Measurements from ENCODE around the gene ZFYVE1.
"Not testable (repeated sequence)": the region's sequence is repeated elsewhere in the genome, so short reads cannot be mapped to it uniquely, and the experiment has no call there.

Gene ZFYVE1

DNA sequence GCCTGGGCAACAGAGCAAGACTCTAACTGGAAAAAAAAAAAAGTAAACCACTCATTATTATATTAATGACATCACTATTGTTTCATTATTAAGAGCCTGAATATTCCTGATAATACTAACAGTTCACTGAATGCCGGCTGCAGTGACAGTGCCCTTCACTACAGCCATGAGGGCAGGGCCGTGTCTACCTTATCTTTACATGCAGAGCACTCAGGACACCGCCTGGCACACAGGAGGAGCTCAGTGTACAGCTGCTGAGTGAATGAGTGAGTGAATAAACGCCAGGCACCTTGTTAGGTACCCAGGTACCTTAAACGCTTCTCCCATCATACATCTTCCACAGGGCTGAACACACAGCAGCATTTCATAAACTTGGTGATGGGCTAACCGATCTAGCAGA lies 23.2 kb downstream of the ZFYVE1 start:
- H3K4me3 ChIP-seq (ENCODE audit: low read depth, low read length), result no peak overlapping the region

- H3K4me3 ChIP-seq (ENCODE audit: low read depth, low read length), result no peak overlapping the region
These were observed 26.8 kb downstream of the ZFYVE1 start for GRCh38 chr14:73000073-73000472.

DNA sequence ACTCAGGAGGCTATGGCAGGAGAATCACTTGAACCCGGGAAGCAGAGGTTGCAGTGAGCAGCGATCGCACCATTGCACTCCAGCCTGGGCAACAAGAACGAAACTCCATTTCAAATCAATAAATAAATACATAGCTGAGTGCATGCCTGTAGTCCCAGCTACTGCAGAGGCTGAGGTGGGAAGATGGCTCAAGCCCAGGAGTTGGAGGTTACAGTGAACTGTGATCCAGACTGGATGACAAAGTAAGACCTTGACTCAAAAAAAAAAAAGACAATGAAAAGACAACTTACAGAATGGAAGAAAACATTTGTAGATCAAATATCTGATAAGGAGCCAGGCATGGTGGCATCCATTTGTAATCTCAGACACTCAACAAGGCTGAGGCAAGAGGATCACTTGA lies 27.6 kb downstream of the ZFYVE1 start:
- H3K4me3 ChIP-seq (ENCODE audit: low read depth, low read length), result no peak overlapping the region

GRCh38 chr14:72998252-72998903 lies 28.5 kb downstream of the ZFYVE1 start:
- no peak overlapping the region for H3K4me3 ChIP-seq (ENCODE audit: low read depth, low read length)

GRCh38 chr14:72996916-72997315 lies 30.0 kb downstream of the ZFYVE1 start:
- H3K4me3 ChIP-seq (ENCODE audit: low read depth, low read length), result no peak overlapping the region

DNA sequence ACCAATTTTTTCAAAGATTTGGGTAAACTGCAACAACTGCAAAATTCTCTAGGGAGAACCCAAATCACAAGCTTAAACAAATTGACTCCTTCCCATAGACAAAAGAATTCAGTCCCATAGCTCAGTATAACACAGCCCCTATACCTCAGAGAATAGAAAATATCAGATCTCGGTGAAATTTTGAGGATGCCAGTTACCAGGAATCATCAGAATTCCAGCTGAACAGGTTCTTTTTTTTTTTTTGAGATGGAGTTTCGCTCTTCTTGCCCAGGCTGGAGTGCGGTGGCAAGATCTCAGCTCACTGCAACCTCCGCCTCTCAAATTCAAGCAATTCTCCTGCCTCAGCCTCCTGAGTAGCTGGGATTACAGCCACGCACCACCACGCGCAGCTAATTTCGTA lies 36.7 kb downstream of the ZFYVE1 start:
- no peak overlapping the region for H3K4me3 ChIP-seq (ENCODE audit: low read depth, low read length)

- no peak overlapping the region for H3K4me3 ChIP-seq (ENCODE audit: low read depth, low read length)
These were observed 40.0 kb downstream of the ZFYVE1 start for GRCh38 chr14:72986857-72987256.

DNA sequence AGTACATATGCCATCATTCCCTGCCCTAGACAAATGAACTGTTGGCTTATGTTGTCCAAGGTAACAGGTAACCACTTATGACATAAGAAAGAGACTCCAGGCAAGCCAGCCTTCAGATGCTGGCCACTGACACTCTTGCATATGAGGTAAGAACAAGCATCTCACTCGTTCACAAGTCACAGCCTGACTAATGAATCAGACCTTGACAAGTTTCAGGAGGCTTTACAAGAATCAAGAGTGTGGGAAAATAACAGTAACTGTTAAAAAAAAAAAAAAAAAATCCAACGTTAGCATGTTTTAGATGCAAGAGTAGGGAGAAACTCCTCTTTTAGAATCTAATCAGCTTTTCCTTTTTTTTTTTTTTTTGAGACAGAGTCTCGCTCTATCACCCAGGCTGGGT lies 40.7 kb downstream of the ZFYVE1 start:
- no peak overlapping the region for H3K4me3 ChIP-seq (ENCODE audit: low read depth, low read length)

- no peak overlapping the region for H3K4me3 ChIP-seq (ENCODE audit: low read depth, low read length)
These were observed 44.7 kb downstream of the ZFYVE1 start for GRCh38 chr14:72982146-72982708.

GRCh38 chr14:72980863-72981262 lies 46.0 kb downstream of the ZFYVE1 start:
- no peak overlapping the region for H3K4me3 ChIP-seq (ENCODE audit: low read depth, low read length)

GRCh38 chr14:72978856-72979255 lies 48.0 kb downstream of the ZFYVE1 start:
- H3K4me3 ChIP-seq (ENCODE audit: low read depth, low read length), result no peak overlapping the region

GRCh38 chr14:72975770-72976169 lies 51.1 kb downstream of the ZFYVE1 start:
- no peak overlapping the region for H3K4me3 ChIP-seq (ENCODE audit: low read depth, low read length)

- H3K4me3 ChIP-seq (ENCODE audit: low read depth, low read length), result no peak overlapping the region
These were observed 52.2 kb downstream of the ZFYVE1 start for GRCh38 chr14:72974661-72975060.

DNA sequence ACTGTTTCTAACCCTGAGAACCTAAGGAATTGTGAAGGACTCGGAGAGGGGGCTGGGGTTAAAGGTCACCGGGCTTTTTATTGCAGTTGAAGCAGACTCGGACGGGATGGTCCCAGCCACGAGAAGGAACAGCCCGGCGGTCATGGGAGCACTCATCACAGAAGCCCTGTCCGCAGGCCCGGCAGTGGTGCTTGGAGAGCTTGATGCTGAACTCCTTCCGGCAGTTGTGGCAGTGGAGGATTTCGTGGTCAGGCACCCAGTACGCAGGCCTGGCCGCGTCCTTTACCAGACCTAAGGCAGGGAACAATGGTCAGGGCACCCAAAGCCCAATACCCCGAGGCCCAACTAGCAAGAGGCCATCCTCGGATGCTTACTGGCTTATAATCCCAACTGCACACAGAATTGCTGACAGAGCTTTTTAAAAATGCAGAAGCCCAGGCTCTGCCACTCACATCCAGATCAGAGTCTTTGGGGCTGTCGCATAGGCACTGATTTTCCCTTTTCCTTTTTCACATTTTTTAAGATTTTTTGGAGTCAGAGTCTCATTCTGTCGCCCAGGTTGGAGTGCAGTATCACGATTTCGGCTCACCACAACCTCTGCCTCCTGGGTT lies 56.0 kb downstream of the ZFYVE1 start:
- no peak overlapping the region for H3K4me3 ChIP-seq (ENCODE audit: low read depth, low read length)

DNA sequence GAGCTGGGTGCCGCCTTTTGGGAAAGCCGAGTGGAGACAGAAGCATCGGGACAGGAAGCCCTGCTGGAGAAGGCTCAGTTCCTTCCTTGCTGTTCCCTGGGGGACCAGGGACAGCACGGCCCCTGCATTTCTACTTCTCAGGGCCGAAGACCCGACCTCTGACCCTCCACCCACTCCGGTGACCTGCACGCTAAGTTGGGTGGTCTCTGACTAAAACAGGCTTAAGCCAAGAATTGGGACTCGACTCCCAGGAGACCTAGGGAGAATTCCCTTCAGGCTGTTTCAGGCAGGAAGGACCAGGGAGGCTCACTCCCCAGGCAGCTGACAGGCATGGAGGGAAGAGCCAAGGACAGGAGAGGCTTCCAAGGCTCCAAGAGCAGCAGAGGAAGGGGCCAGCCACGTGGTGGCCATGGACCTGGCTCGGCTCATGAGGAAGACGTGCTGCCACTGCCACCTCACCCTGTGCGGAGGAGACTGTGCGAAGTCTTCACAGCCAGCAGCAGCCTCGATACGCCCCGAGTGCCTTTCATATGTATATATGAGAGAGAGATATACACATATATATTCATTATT lies 56.8 kb downstream of the ZFYVE1 start:
- no peak overlapping the region for H3K4me3 ChIP-seq (ENCODE audit: low read depth, low read length)

DNA sequence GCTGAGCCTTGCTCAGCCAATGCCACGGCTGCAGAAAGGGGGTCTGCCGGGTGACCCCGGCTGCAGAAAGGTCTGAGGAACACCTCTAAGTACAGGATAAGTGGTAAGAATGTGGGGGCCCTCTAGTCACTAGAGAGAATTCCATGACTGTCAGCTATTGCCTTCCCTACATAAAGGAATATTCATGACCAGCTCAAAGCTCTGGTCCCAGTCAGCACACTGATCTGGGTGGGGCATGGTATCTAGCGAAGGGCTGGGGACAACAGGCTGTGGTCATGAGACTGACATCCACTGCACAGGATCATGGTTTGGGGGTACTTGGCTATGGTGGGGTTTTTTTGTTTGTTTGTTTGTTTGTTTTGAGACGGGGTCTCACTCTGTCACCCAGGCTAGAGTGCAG lies 58.6 kb downstream of the ZFYVE1 start:
- H3K4me3 ChIP-seq (ENCODE audit: low read depth, low read length), result no peak overlapping the region

- H3K4me3 ChIP-seq (ENCODE audit: low read depth, low read length), result no peak overlapping the region
These were observed 60.9 kb downstream of the ZFYVE1 start for GRCh38 chr14:72966038-72966437.

DNA sequence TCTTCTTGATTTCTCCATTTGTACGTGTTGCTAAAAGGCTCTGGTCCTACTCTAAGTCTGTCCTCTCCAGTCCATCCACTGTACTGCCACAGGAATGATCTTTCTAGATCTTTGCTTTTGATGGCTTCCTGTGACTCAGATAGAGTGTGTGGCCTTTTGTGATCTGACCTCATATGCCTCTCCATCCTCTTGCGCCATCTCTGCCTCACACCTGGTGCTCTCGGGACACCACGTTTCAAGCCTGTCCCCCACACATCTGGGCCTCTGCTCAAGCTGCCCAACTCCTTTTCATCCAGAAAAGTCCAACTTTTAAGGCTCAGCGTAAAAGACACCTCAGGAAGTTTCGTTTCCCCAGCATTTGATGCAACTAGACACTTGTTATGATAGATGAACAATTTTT lies 61.7 kb downstream of the ZFYVE1 start:
- H3K4me3 ChIP-seq (ENCODE audit: low read depth, low read length), result no peak overlapping the region

DNA sequence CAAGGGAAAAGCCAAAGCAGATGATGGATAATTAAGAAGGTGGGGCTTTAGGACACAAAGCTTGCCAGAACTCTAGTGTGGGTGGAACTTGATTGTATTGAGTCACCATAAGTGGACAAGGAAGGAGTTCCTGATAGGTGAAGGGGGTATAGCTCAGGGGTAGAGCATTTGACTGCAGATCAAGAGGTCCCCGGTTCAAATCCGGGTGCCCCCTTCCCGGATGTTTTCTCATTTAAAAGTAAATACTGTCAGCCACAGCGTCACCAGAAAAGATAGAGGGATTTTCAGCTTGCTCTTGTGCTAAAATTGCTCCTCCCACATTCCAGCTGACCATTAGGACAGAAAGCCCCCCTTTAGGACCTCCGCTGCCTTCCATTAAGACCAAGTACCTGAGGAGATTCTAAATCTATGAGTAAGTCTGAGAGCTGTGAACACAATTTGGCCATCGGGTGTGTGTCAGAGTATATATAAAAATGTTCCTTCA lies 64.0 kb downstream of the ZFYVE1 start:
- no peak overlapping the region for H3K4me3 ChIP-seq (ENCODE audit: low read depth, low read length)

GRCh38 chr14:72962336-72962754 lies 64.6 kb downstream of the ZFYVE1 start:
- not testable (repeated sequence) for H3K4me3 ChIP-seq (ENCODE audit: low read depth, low read length)

DNA sequence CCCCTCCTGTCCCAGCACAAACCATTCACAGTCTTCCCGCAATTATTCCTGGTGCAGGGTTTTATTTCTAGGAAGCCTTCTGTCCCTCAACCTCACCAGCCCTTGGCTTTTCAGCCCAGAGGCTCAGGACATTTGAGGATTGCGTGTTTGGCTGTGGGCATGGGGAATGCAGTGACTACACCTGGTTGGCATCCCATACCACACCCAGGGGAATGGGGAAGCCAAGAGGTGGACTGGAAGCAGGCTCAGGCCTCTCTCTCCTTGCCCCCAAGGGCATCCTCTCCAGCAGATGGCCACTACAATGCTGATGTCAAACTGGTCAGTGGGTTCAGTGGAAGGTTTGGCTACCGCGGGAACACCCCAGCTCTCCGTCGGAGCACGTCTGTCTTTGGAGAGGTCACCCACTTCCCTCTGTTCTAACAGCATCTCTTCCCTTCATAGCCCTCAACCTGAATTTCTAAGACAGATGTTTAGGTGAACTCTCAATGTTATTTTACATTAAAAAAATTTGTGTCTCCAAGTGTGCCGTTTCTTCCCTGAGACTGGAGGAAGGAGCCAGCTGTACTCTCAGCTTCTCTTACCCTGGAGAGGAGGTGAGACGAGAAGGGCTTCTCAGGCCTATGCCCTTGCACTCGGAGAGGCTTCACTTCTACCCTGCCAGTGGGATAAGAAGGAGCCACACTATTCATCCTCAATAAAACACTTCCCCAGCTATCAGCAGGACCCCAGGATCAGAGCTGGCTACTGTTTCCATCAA lies 65.1 kb downstream of the ZFYVE1 start:
- H3K4me3 ChIP-seq (ENCODE audit: low read depth, low read length), result no peak overlapping the region
